ENCODE data around the gene SLC39A10. TPM values are rescaled to one million over a fixed set of nuclear protein-coding genes. Genes with fewer than 3 reads are reported as not detected.

Gene SLC39A10, protein sequence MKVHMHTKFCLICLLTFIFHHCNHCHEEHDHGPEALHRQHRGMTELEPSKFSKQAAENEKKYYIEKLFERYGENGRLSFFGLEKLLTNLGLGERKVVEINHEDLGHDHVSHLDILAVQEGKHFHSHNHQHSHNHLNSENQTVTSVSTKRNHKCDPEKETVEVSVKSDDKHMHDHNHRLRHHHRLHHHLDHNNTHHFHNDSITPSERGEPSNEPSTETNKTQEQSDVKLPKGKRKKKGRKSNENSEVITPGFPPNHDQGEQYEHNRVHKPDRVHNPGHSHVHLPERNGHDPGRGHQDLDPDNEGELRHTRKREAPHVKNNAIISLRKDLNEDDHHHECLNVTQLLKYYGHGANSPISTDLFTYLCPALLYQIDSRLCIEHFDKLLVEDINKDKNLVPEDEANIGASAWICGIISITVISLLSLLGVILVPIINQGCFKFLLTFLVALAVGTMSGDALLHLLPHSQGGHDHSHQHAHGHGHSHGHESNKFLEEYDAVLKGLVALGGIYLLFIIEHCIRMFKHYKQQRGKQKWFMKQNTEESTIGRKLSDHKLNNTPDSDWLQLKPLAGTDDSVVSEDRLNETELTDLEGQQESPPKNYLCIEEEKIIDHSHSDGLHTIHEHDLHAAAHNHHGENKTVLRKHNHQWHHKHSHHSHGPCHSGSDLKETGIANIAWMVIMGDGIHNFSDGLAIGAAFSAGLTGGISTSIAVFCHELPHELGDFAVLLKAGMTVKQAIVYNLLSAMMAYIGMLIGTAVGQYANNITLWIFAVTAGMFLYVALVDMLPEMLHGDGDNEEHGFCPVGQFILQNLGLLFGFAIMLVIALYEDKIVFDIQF
- 9.6 TPM for total RNA-seq
- long read RNA-seq, full-length matches to known transcripts: 3 of 7 reads
- long read RNA-seq, partial matches to known transcripts: 1 of 7 reads
- long read RNA-seq, other reads (novel, unspliced or antisense): 3 of 7 reads

DNA sequence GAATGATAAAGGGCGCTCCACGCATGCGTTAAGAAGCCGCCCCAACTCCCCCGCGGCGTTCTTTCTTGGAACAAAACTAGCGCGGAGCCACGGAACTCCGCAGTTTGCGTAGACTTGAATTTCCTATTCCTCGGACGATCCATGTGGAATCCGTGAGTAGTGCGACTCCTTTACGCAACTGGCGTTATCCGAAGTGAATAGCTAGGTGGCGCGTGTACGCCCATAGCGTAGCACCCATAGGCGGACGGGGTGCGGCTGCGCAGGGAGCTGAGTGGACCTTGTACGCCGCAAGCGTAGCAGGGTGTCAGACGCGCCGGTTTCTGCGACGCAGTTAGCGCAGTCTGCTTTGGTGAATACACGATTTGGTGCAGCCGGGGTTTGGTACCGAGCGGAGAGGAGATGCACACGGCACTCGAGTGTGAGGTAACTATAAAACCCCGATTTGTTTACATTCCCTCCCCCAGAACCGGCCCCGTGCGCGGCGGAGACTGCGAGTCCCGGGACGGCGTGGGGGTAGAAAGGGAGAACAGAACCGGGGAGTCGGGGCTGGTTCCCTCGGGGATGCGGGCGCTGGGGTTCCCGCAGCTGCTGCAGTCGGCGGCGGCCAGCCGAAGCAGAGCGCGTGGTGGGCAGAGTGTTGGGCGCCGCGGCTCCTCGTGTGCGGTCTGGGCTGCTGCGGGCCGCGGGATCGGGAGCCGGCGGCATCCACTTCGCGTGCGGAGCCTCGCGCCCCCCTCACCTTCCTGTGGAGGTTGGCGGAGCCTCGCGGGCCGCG lies at the start of gene SLC39A10:
Gene SLC39A10 (plus strand): TSS at position 368 of the 775 bp plus-strand sequence. CDS start 22,817 bp downstream, outside the sequence.
- intact Hi-C loops (cut with DNase I): loop anchor here (5.0 kb wide), 1 partner anchor 80 kb away; no protein-coding TSS in a partner anchor

GRCh38 chr2:195608768-195609454 lies 48.1 kb upstream of the SLC39A10 start:
- ATAC-seq (ENCODE audit: poor library complexity) (no peak), DNase-seq (no peak)
- intact Hi-C loops (cut with DNase I): no loop called here

More for the DNA sequence above, at the start of gene SLC39A10:
- ATAC-seq (ENCODE audit: poor library complexity) (peak; percentile 93), DNase-seq (peak; percentile 99)

DNA sequence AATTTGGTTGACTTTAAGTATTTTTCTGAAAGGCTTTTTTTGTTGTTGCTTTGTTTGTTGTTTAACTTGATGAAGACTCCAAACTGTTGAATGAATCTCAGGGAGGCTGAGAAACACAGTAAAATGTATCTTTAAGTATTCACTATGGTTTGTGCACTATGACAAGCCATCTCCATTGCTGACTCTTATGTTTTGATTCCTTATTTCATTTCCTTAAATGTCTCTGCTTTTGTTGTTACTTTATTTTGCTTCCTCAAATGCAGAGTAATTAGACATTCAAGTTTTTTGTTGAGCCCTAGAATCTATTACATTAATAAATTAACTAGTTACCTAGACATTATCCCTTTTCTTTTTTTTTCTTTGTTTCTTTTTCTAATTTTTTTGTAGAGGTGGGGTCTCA lies 46.3 kb upstream of the SLC39A10 start:
- DNase-seq: no peak
- peak; percentile 46 for ATAC-seq (ENCODE audit: poor library complexity)
- intact Hi-C loops (cut with DNase I): no loop called here

GRCh38 chr2:195612611-195613495 lies 44.2 kb upstream of the SLC39A10 start:
- intact Hi-C loops (cut with DNase I): no loop called here
- ATAC-seq (ENCODE audit: poor library complexity) (peak; percentile 68), DNase-seq (no peak)

DNA sequence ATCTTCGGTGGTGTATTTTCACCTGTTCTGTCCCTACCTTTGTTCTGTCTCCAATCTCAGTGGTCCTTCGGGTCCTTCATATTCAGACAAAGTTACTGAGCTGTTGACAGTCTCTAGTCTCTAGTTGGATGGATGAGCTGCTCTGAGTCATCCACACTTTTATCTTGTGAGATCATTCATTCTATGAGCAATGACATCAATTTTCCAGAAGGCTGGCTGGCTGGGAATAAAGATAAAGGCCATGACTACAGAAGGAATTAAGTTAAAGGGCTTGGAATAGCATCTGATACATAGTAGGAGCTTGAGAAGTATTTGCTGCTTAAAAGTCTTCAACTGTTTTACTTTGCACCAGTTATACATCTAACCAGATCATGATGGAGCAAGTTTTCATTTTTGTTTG lies 43.1 kb upstream of the SLC39A10 start:
- ATAC-seq (ENCODE audit: poor library complexity) (no peak), DNase-seq (no peak)
- intact Hi-C loops (cut with DNase I): no loop called here

GRCh38 chr2:195619590-195619989 lies 37.4 kb upstream of the SLC39A10 start:
- intact Hi-C loops (cut with DNase I): no loop called here
- DNase-seq: no peak
- no peak for ATAC-seq (ENCODE audit: poor library complexity)

DNA sequence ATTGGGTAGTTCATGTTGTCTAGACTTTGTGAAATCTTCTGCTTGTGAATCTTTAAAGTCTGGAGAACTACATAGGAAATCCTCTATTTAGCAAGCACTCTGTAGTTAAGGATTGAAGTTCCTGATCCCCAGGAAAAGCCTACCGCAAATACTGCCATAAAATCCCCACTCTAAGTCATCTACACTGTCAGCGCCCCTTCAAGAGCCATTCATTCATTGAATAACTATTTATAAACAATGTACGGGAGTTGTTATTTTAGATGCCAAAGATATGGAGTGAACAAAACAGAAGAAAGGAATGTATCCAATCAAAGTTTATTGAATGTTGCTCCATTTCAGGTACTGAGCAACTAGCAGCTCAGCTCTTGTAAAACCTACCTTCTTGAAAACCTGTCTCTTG lies 36.5 kb upstream of the SLC39A10 start:
- intact Hi-C loops (cut with DNase I): no loop called here
- no peak for ATAC-seq (ENCODE audit: poor library complexity)
- DNase-seq: no peak

- intact Hi-C loops (cut with DNase I): no loop called here
- ATAC-seq (ENCODE audit: poor library complexity) (no peak), DNase-seq (no peak)
Measured at GRCh38 chr2:195622966-195623365, 34.1 kb upstream of the SLC39A10 start.

GRCh38 chr2:195626507-195626906 lies 30.5 kb upstream of the SLC39A10 start:
- ATAC-seq (ENCODE audit: poor library complexity): no peak
- DNase-seq: no peak
- intact Hi-C loops (cut with DNase I): no loop called here

DNA sequence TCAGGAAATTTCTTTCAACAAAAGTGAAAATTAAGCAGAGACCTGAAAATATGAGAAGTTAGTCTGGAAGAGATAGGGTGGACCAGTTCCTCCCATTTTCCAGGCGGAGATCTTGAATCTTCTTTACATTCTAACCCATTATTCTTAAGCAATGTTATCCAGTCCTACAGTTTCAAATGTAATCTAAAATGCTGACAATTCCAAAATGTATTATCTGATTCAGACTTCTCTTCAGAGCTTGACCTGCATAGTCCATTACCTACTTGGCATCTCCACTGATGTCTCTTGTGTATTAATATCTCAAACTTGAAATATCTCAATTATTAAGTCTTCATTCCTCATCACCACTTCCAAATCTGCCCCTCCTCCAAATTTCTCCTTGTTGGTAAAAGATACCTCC lies 28.4 kb upstream of the SLC39A10 start:
- ATAC-seq (ENCODE audit: poor library complexity): no peak

GRCh38 chr2:195632856-195633572 lies 24.0 kb upstream of the SLC39A10 start:
- intact Hi-C loops (cut with DNase I): no loop called here
- ATAC-seq (ENCODE audit: poor library complexity) (no peak), DNase-seq (no peak)

More for the DNA sequence above, 28.4 kb upstream of the SLC39A10 start:
- intact Hi-C loops (cut with DNase I): no loop called here
- no peak for DNase-seq

- intact Hi-C loops (cut with DNase I): no loop called here
- ATAC-seq (ENCODE audit: poor library complexity): no peak
Measured at GRCh38 chr2:195633573-195633870, 23.5 kb upstream of the SLC39A10 start.

GRCh38 chr2:195633974-195634373 lies 23.1 kb upstream of the SLC39A10 start:
- intact Hi-C loops (cut with DNase I): no loop called here
- ATAC-seq (ENCODE audit: poor library complexity) (no peak), DNase-seq (no peak)

More at GRCh38 chr2:195633573-195633870, 23.5 kb upstream of the SLC39A10 start:
- DNase-seq: no peak

DNA sequence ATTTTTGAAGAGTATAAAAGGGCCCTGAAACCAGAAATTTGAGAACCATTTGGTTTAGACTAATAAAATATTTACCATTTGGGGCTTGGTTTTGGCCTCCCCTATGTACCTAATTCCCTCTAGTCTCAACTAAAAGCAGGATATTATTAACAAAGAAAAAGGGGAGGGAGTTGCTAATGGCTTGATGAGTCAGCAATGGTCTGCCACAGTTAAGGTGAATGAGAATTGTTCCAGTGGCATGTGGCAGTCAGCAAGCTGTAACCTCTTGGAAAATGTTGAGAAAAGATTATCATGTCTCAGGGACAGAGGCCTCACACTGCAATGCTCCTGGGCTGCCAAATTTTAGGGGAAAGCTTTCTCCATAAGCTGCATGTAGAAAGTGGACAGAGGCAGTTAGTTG lies 20.1 kb upstream of the SLC39A10 start:
- intact Hi-C loops (cut with DNase I): no loop called here
- DNase-seq (no peak), ATAC-seq (ENCODE audit: poor library complexity) (no peak)

DNA sequence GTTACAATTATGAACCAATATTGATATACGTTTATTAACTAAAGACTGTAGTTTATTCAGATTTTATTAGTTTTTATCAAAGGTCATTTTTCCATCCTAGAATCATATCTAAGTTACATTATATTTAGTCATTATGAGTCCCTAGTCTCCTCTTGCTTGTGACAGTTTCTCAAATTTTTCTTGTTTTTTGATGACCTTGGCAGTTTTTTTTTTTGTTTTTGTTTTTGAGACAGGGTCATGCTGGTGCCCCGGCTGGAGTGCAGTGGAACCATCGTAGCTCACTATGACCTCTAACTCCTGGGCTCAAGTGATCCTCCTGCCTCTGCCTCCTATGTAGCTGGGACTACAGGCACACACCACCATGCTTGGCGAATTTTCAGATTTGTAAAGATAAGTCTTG lies 18.3 kb upstream of the SLC39A10 start:
- ATAC-seq (ENCODE audit: poor library complexity): no peak
- intact Hi-C loops (cut with DNase I): no loop called here

GRCh38 chr2:195639238-195639858 lies 17.7 kb upstream of the SLC39A10 start:
- ATAC-seq (ENCODE audit: poor library complexity): no peak
- intact Hi-C loops (cut with DNase I): no loop called here
- DNase-seq: no peak

More for the DNA sequence above, 18.3 kb upstream of the SLC39A10 start:
- DNase-seq: no peak

Data from Right ventricle myocardium superior (tissue), 1 donor.